AG04449 (cell line): ENCODE data around the gene DMTF1.

Experiments used
- CTCF ChIA-PET: fragments of 350-600 bp; formaldehyde crosslinking; extraction: SDS; loops from one replicate; lab custom pipeline; 2021; ENCODE audit warnings: antibody characterized with exemption; lab: Yijun Ruan, JAX
- POLR2A ChIA-PET: fragments of 400-600, 350-600 bp; formaldehyde crosslinking; extraction: SDS; loops from one replicate; lab custom pipeline; 2020; ENCODE audit warnings: antibody characterized with exemption, inconsistent platforms; lab: Yijun Ruan, JAX
- DNase-seq: peaks from one replicate; pipeline ENCODE4 v3.0.0-alpha.2; 2010; ENCODE audit warnings: low read depth, low spot score
- H3K4me3 ChIP-seq: 2 replicates; pipeline ENCODE4 v1.5.1; 2011; ENCODE audit warnings: low read depth, mild to moderate bottlenecking, control low read depth, low read length
- TF ChIP-seq, protein P1 (sequence below): IDR thresholded peaks from one replicate; pipeline ENCODE4 v1.5.1; 2011; ENCODE audit warnings: mild to moderate bottlenecking, moderate library complexity, low read length, control low read depth, inconsistent platforms; ENCODE audit not compliant: insufficient read depth; ENCODE audit errors: missing control alignments

DMTF1 gene

DNA sequence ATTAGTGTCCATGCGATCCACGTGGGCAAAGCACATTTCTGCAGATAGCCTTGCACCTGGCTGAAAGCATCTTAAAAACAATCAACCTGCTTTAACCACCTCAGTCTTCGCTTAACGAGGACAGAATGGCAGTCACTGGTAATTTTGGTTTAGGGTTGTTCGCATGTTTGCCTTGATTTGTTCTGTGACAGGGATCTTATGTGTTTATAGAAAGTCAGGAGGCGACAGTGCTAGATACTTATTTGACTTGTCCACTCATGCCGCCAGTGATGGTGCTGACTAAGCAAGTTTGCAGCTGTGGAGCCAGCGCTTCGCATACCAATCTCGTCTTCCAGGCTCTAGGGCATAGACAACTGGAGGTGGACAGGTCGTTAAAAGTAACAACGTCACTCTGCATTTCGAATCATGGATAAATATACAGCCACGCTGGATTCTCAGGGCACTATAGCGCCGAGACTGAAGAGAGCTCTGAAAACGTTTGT lies 68.5 kb downstream of the DMTF1 start:
- DNase-seq, result no peak
- peak overlapping the region; percentile 93 for H3K4me3 ChIP-seq
- POLR2A ChIA-PET, result interaction anchor here (1.0 to 2.3 kb wide), 4 partner anchors 14 to 289 kb away, joined by 4 to 21 read pairs (median 4); partner anchors contain the start of gene DMTF1
- CTCF ChIA-PET, result interaction anchor here (2.0 to 5.4 kb wide), 3 partner anchors 16 to 195 kb away, joined by 5 to 26 read pairs (median 8); no protein-coding TSS in a partner anchor
- TF ChIP-seq, protein P1, sequence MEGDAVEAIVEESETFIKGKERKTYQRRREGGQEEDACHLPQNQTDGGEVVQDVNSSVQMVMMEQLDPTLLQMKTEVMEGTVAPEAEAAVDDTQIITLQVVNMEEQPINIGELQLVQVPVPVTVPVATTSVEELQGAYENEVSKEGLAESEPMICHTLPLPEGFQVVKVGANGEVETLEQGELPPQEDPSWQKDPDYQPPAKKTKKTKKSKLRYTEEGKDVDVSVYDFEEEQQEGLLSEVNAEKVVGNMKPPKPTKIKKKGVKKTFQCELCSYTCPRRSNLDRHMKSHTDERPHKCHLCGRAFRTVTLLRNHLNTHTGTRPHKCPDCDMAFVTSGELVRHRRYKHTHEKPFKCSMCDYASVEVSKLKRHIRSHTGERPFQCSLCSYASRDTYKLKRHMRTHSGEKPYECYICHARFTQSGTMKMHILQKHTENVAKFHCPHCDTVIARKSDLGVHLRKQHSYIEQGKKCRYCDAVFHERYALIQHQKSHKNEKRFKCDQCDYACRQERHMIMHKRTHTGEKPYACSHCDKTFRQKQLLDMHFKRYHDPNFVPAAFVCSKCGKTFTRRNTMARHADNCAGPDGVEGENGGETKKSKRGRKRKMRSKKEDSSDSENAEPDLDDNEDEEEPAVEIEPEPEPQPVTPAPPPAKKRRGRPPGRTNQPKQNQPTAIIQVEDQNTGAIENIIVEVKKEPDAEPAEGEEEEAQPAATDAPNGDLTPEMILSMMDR, result no peak

DNA sequence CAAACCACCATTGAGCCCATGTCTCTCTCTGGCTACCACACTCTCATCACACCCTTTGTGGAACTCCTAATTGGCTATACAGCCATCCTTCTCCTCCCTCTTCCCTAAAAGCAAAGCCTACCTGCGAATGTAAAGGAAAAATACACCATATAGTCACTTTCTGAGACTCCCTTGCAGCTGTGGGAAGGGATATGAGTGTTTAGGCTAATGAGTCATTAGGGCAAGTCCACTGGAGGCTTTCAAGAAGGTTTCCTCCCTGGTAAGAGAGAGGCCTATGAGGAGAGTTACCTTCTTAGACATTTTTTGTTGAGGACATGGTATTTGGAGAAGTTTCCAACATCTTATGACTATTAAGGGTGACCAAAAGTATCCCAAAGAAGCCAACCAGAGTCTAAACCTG lies 71.4 kb downstream of the DMTF1 start:
- H3K4me3 ChIP-seq, result no peak overlapping the region
- POLR2A ChIA-PET, result no interaction called here
- CTCF ChIA-PET, result interaction anchor here (5.4 kb wide), 1 partner anchor 14 kb away, joined by 26 read pairs; no protein-coding TSS in a partner anchor
- DNase-seq, result no peak
- TF ChIP-seq, protein P1, result no peak

DNA sequence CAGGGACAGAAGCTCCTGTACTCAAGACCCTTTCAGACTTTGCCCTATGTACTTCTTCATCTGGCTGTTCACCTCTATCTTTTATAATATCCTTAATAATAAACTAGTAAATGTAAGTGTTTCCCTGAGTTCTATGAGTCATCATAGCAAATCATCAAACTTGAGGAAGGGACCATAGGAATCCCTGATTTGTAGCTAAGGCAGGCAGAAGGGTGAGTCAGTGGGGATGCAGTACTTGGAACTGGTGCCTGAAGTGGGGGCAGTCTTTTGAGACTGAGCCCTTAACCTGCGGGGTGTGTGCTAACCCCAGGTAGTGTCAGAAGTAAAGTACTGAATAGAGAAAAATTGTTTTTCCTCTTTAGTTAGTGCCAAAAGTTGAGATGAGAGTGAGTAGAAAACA lies 73.4 kb downstream of the DMTF1 start:
- TF ChIP-seq, protein P1, result no peak
- H3K4me3 ChIP-seq, result no peak overlapping the region
- no peak for DNase-seq
- POLR2A ChIA-PET, result no interaction called here
- CTCF ChIA-PET, result interaction anchor here (1.1 kb wide), 1 partner anchor 10 kb away, joined by 4 read pairs; no protein-coding TSS in a partner anchor

DNA sequence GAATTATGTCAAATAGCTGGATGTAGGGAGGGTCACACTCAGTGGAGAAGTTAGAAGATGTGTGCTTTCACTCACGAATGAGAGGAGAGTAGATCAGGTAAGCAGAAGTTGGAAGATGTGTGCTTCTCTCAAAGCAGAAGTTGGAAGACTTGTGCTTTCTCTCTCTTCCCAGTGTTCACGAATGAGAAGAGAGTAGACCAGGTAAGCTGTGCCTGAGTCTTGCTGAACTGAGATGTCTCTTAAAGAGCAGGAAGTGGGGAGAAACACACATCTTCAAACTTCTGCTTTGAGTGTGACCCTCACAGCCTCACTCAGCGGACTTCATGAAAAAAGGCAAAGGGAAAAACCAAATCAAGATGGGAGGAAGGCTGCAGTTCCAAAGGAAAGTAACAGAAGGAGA lies 74.2 kb downstream of the DMTF1 start:
- TF ChIP-seq, protein P1, result no peak
- ChIA-PET POLR2A (no interaction called here), CTCF (interaction anchor here (1.1 kb wide), 1 partner anchor 10 kb away, joined by 4 read pairs; no protein-coding TSS in a partner anchor)
- DNase-seq, result no peak
- no peak overlapping the region for H3K4me3 ChIP-seq

DNA sequence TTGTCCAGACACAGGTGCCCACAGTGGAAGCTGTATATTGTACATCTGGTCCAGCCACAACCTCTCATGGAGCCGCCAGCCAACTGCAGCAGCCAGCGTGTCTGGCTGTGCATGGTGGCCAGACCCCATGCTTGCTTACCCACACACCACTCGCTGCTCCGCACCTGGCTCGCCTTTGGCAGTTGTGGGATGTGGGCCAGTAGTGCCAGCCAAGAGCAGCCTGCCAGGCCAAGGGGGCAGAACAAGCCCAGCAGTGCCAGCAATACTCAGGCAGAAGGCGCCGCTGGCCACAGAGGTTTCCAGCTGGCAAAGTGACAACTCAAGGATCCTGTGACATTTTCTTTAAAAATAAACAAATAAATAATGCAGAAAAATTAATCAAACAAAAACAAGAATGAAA lies 79.0 kb downstream of the DMTF1 start:
- DNase-seq, result no peak
- POLR2A ChIA-PET, result no interaction called here
- CTCF ChIA-PET, result interaction anchor here (0.8 to 1.5 kb wide), 3 partner anchors 12 to 301 kb away, joined by 3 to 4 read pairs (median 3); partner anchors contain the start of gene TMEM243
- TF ChIP-seq, protein P1, result no peak
- no peak overlapping the region for H3K4me3 ChIP-seq

DNA sequence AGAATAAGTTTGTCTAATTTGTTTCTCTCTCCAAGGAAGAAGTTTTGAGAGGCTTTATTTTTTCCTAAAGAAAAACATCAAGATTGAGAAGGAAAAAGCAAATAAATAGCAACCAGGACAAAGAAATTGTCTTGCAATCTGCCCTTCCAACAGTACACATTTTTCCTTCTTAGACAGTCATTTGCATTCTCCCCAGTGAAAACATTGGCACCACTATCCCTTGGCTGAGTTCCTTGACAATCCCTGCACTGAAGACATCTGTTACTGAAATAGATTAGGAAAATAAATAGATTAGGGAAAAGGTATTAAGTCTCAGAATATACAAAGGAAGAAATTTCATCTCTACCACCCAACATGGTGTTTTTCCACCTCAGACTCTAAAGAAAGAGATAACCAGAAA lies 79.5 kb downstream of the DMTF1 start:
- TF ChIP-seq, protein P1, result no peak
- no peak for DNase-seq
- no peak overlapping the region for H3K4me3 ChIP-seq
- ChIA-PET CTCF (interaction anchor here (1.5 kb wide), 1 partner anchor 184 kb away, joined by 4 read pairs; no protein-coding TSS in a partner anchor), POLR2A (no interaction called here)
